Measurements from ENCODE around the gene GCG. TPM values are rescaled to one million over a fixed set of nuclear protein-coding genes. Genes with fewer than 3 reads are reported as not detected.

Gene GCG
- total RNA-seq, 1 experiment from 2014 or later = not detected

- no peak overlapping the region for H3K27ac ChIP-seq
- no peak overlapping the region for H3K4me3 ChIP-seq
- H3K27me3 ChIP-seq (replicated peaks) = no peaks in the 10 kb centered on the region
- peaks cover 18% of the 10 kb centered on the region for H3K36me3 ChIP-seq
- H3K9me3 ChIP-seq (replicated peaks) = no peaks in the 10 kb centered on the region
- DNase-seq (ENCODE audit: low read depth in 1 of 2, low spot score in 2 of 2) = no peak
- no peaks in the 10 kb centered on the region for H3K4me1 ChIP-seq (replicated peaks)
Measured at GRCh38 chr2:162172802-162173370, 20.8 kb upstream of the GCG start.

GRCh38 chr2:162166745-162167144, 14.7 kb upstream of the GCG start:
- Histone ChIP-seq H3K4me1 (replicated peaks) (no peaks in the 10 kb centered on the region), H3K36me3 (no peaks in the 10 kb centered on the region), H3K9me3 (replicated peaks) (no peaks in the 10 kb centered on the region), H3K4me3 (no peak overlapping the region), H3K27me3 (replicated peaks) (no peaks in the 10 kb centered on the region), H3K27ac (no peak overlapping the region)
- no peak for DNase-seq (ENCODE audit: low read depth in 1 of 2, low spot score in 2 of 2)

- no peaks in the 10 kb centered on the region for H3K27me3 ChIP-seq (replicated peaks)
- no peaks in the 10 kb centered on the region for H3K36me3 ChIP-seq
- no peak for DNase-seq (ENCODE audit: low read depth in 1 of 2, low spot score in 2 of 2)
- H3K4me1 ChIP-seq (replicated peaks) = no peaks in the 10 kb centered on the region
- no peak overlapping the region for H3K27ac ChIP-seq
- no peak overlapping the region for H3K4me3 ChIP-seq
- no peaks in the 10 kb centered on the region for H3K9me3 ChIP-seq (replicated peaks)
Measured at GRCh38 chr2:162166174-162166573, 14.1 kb upstream of the GCG start.

GRCh38 chr2:162164802-162165201, 12.8 kb upstream of the GCG start:
- DNase-seq (ENCODE audit: low read depth in 1 of 2, low spot score in 2 of 2) = no peak
- H3K4me1 ChIP-seq (replicated peaks) = no peaks in the 10 kb centered on the region
- H3K9me3 ChIP-seq (replicated peaks) = no peaks in the 10 kb centered on the region

GRCh38 chr2:162159446-162159845, 7.4 kb upstream of the GCG start:
- Histone ChIP-seq H3K27ac (no peak overlapping the region), H3K4me3 (no peak overlapping the region), H3K9me3 (replicated peaks) (no peaks in the 10 kb centered on the region), H3K27me3 (replicated peaks) (0 out of 2 replicates have a peak, but pooled peaks cover 2% of the 10 kb centered on the region), H3K36me3 (no peaks in the 10 kb centered on the region), H3K4me1 (replicated peaks) (no peaks in the 10 kb centered on the region)
- DNase-seq (ENCODE audit: low read depth in 1 of 2, low spot score in 2 of 2) = no peak

More at GRCh38 chr2:162164802-162165201, 12.8 kb upstream of the GCG start:
- Histone ChIP-seq H3K27me3 (replicated peaks) (no peaks in the 10 kb centered on the region), H3K36me3 (no peaks in the 10 kb centered on the region), H3K4me3 (no peak overlapping the region), H3K27ac (no peak overlapping the region)

GRCh38 chr2:162156149-162156548, 4.1 kb upstream of the GCG start:
- DNase-seq (ENCODE audit: low read depth in 1 of 2, low spot score in 2 of 2) = no peak
- Histone ChIP-seq H3K4me3 (no peak overlapping the region), H3K9me3 (replicated peaks) (no peaks in the 10 kb centered on the region)

GRCh38 chr2:162155093-162155492, 3.0 kb upstream of the GCG start:
- Histone ChIP-seq H3K36me3 (no peaks in the 10 kb centered on the region), H3K9me3 (replicated peaks) (no peaks in the 10 kb centered on the region), H3K4me3 (no peak overlapping the region), H3K4me1 (replicated peaks) (no peaks in the 10 kb centered on the region), H3K27ac (no peak overlapping the region), H3K27me3 (replicated peaks) (peaks cover 2% of the 10 kb centered on the region; the same call in 1 of the 2 replicates)
- no peak for DNase-seq (ENCODE audit: low read depth in 1 of 2, low spot score in 2 of 2)

More at GRCh38 chr2:162156149-162156548, 4.1 kb upstream of the GCG start:
- no peaks in the 10 kb centered on the region for H3K4me1 ChIP-seq (replicated peaks)
- peaks cover 2% of the 10 kb centered on the region; the same call in 1 of the 2 replicates for H3K27me3 ChIP-seq (replicated peaks)
- H3K36me3 ChIP-seq = no peaks in the 10 kb centered on the region
- H3K27ac ChIP-seq = no peak overlapping the region

GRCh38 chr2:162153608-162154224, 1.7 kb upstream of the GCG start:
- DNase-seq (ENCODE audit: low read depth in 1 of 2, low spot score in 2 of 2) = peak; percentile 24 to 59
- Histone ChIP-seq H3K4me3 (no peak overlapping the region), H3K27me3 (replicated peaks) (no peaks in the 10 kb centered on the region; the same call in 1 of the 2 replicates), H3K36me3 (no peaks in the 10 kb centered on the region), H3K27ac (no peak overlapping the region), H3K9me3 (replicated peaks) (no peaks in the 10 kb centered on the region), H3K4me1 (replicated peaks) (no peaks in the 10 kb centered on the region)

GRCh38 chr2:162149940-162150339, 2.1 kb downstream of the GCG start:
- H3K9me3 ChIP-seq (replicated peaks) = no peaks in the 10 kb centered on the region
- no peaks in the 10 kb centered on the region; the same call in 1 of the 2 replicates for H3K27me3 ChIP-seq (replicated peaks)
- peaks cover 8% of the 10 kb centered on the region for H3K4me1 ChIP-seq (replicated peaks)
- no peaks in the 10 kb centered on the region for H3K36me3 ChIP-seq
- H3K27ac ChIP-seq = no peak overlapping the region
- H3K4me3 ChIP-seq = no peak overlapping the region
- DNase-seq (ENCODE audit: low read depth in 1 of 2, low spot score in 2 of 2) = no peak

GRCh38 chr2:162149466-162149865, 2.6 kb downstream of the GCG start:
- peaks cover 8% of the 10 kb centered on the region for H3K4me1 ChIP-seq (replicated peaks)
- no peaks in the 10 kb centered on the region; the same call in 1 of the 2 replicates for H3K27me3 ChIP-seq (replicated peaks)
- H3K36me3 ChIP-seq = no peaks in the 10 kb centered on the region
- no peak for DNase-seq (ENCODE audit: low read depth in 1 of 2, low spot score in 2 of 2)
- no peaks in the 10 kb centered on the region for H3K9me3 ChIP-seq (replicated peaks)
- H3K27ac ChIP-seq = no peak overlapping the region
- no peak overlapping the region for H3K4me3 ChIP-seq

GRCh38 chr2:162148956-162149355, 3.1 kb downstream of the GCG start:
- Histone ChIP-seq H3K4me1 (replicated peaks) (peaks cover 8% of the 10 kb centered on the region), H3K9me3 (replicated peaks) (no peaks in the 10 kb centered on the region), H3K27me3 (replicated peaks) (no peaks in the 10 kb centered on the region; the same call in 1 of the 2 replicates), H3K4me3 (no peak overlapping the region), H3K27ac (no peak overlapping the region), H3K36me3 (no peaks in the 10 kb centered on the region)
- DNase-seq (ENCODE audit: low read depth in 1 of 2, low spot score in 2 of 2) = no peak

GRCh38 chr2:162143969-162144368, 8.1 kb downstream of the GCG start:
- no peak for DNase-seq (ENCODE audit: low read depth in 1 of 2, low spot score in 2 of 2)

GRCh38 chr2:162138310-162138709, 13.7 kb downstream of the GCG start:
- no peak for DNase-seq (ENCODE audit: low read depth in 1 of 2, low spot score in 2 of 2)
- Histone ChIP-seq H3K4me1 (replicated peaks) (no peaks in the 10 kb centered on the region), H3K36me3 (no peaks in the 10 kb centered on the region), H3K27ac (no peak overlapping the region), H3K9me3 (replicated peaks) (no peaks in the 10 kb centered on the region), H3K4me3 (no peak overlapping the region), H3K27me3 (replicated peaks) (0 out of 2 replicates have a peak, but pooled peaks cover 2% of the 10 kb centered on the region)

More at GRCh38 chr2:162143969-162144368, 8.1 kb downstream of the GCG start:
- H3K36me3 ChIP-seq = no peaks in the 10 kb centered on the region
- H3K27ac ChIP-seq = no peak overlapping the region
- no peaks in the 10 kb centered on the region for H3K9me3 ChIP-seq (replicated peaks)
- 0 out of 2 replicates have a peak, but pooled peaks cover 2% of the 10 kb centered on the region for H3K27me3 ChIP-seq (replicated peaks)
- H3K4me1 ChIP-seq (replicated peaks) = peaks cover 8% of the 10 kb centered on the region
- H3K4me3 ChIP-seq = no peak overlapping the region

- Histone ChIP-seq H3K4me1 (replicated peaks) (no peaks in the 10 kb centered on the region), H3K27me3 (replicated peaks) (peaks cover 7% of the 10 kb centered on the region; the same call in 1 of the 2 replicates)
- no peak for DNase-seq (ENCODE audit: low read depth in 1 of 2, low spot score in 2 of 2)
Measured at GRCh38 chr2:162127422-162127821, 24.6 kb downstream of the GCG start.

More at GRCh38 chr2:162127422-162127821, 24.6 kb downstream of the GCG start:
- no peaks in the 10 kb centered on the region for H3K9me3 ChIP-seq (replicated peaks)
- no peak overlapping the region for H3K27ac ChIP-seq
- no peak overlapping the region for H3K4me3 ChIP-seq
- no peaks in the 10 kb centered on the region for H3K36me3 ChIP-seq

Measured in SJSA1 (cell line).